HG03045 (cell line): ENCODE measurements around the gene NCF2.
"Not testable (repeated sequence)": the region's sequence is repeated elsewhere in the genome, so short reads cannot be mapped to it uniquely, and the experiment has no call there.

Experiments used
- ATAC-seq: cut with Tn5 transposase; IDR thresholded peaks from one replicate; pipeline ENCODE4 v1.9.1; 2021; ENCODE audit warnings: mild to moderate bottlenecking, moderate library complexity; ENCODE audit not compliant: unreplicated experiment

Gene NCF2

GRCh38 chr1:183612975-183613374, 22.7 kb upstream of the NCF2 start:
- ATAC-seq = not testable (repeated sequence)

DNA sequence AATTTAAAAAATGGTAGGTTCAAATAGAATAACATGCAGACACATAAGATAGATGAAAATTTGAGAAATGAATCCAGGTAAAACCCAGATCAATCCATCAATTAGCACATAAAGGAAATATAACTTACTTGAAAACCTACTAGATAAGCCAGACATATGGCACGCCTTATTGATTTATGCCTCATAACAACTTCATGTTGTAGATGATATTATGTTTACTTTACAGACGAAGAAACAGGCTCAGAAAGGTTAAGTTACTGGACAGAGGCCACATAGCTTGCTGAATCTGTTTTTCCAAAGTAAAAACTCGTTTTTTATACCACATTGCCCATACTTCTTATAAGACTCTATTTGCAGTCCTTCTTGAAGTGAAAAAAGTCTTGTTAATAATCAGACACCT, 22.1 kb upstream of the NCF2 start:
- no peak for ATAC-seq

DNA sequence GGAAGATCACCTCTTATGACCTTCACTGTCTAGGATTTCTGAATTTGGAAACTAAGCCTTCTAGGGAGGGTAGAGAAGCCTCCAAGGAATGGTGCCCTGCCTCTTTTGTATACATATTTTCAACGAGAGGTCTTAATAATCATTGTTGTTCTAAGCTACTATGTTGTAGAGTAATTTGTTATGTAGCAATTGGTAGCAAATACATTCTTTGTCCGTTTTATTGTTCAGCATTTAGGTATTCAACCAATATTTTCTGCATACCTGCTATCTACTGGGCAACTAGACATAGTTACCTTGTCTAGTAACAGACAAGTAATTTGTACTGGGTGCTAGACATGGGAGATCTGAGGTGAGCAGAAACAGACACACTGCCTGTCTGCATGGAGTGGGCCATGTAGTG, 20.8 kb upstream of the NCF2 start:
- no peak for ATAC-seq

DNA sequence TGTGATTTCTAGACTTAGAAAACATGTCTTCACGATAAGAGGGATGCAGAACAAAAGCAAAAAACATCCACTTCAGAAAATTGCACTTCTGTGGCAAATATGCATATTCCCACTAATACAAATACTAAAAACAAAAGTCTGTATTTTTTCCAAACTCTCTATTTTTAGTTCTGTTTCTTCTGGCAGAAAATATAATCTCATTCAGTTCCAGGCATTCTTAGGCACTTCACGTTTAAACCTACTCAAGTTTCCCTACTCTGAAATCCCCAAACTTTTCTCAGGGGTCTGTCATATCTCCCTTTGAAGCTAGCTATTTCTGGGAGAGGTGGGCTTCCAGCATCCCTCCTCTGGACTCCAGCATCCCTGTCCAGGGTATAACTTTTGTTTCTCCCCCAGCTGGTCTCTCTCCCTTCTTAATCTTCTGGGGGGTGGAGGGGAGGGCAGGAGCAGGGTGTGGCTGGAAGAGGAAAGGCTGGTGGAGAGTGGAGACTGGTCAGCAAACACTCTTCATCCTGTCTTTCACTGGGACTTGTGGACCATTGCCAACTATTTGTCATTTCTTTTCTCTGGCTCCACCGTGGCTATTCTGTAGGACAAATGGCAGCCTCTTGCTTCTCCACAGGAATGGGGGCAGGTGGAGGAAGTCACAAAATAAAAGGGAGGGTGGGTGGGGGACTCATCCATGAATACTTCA, 19.6 kb upstream of the NCF2 start:
- ATAC-seq = no peak

- ATAC-seq = peak; percentile 45
These were observed 19.1 kb upstream of the NCF2 start for GRCh38 chr1:183609313-183609712.

DNA sequence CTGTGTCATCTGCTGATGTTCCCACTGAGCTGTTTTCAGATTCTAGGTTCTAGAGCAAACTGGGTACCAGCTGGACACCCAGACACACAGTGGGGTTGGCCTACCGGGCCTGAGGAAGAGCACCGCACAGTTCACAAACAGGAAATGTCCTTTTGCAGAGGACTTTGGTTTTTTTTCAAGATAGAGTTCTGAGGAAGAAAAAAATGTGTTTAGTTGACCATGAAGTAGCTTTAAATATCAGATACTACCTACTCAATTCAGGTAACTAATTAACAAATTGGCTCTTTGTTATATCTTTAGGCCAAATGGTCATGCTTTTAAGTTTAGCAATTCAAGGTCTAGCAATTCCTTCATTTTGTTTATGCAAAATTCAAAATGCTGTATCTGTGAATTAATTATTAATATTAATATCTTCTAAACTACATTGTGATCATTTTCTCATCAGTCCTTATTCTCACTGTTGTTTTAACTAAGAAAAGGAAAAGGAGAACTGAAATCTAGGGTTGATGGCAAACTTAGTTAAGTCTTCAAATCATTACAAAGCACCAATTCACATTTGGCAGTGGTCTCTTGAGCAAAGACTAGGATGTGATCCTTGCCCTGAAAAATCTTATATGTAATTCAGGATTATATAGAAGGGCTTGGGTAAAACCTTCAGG, 17.2 kb upstream of the NCF2 start:
- ATAC-seq = no peak

- ATAC-seq = no peak
These were observed 15.6 kb upstream of the NCF2 start for GRCh38 chr1:183605904-183606303.

- ATAC-seq = no peak
These were observed 14.6 kb upstream of the NCF2 start for GRCh38 chr1:183604815-183605214.

DNA sequence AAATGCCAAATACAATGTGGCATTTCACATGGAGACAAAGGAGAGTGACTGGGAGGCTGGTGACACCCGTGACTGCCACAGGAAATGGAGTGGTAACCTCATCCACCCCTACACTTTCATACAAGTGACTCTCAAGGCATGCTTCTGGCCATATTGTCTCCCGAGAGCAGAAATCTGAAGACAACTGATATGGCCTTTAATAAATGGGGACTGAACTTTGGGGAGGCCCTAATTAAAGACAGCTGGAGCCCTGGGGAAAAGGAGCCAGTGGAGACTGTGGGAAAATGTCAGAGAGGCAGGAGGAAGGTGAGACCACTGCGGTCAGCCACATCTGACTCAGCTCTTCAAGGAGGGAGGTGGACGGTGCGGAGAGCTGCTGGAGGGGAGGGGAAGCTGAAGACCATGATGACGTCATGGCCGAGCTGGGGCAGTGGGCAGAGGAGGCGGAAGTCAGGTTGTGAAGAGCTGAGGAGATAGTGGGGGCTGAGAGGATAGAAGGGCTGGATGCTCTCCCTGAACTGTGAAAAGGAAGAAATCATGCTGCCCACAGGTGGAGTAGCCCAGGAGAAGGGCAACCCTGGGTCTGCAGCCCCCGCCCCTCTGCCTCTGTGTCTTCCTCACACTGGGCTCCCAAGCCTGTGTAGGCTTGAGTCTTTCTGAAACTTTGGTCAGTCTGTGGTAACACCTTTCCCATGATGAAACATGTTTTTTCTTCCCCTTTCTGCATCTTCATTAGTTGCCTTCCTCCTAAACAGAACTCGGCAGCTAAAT, 14.0 kb upstream of the NCF2 start:
- no peak for ATAC-seq

DNA sequence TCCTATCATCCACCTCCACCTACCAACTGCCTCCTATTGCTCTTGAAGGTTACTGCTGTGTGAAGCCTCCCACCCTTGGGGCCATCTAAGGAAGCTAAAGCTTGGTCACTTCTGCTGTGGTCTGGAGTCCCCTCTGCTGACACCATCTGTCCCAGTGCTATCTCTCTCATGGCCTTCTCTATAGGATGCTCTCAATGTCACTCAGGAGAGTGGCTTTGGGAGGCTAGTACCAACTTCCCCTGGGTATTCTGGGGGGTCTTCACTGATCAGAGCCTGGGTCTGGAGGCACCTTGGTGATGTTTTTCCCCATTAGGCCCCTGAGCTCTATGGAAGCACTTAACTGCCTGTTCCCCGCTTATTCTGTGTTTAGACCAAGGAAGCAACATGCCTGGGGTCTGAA, 12.3 kb upstream of the NCF2 start:
- no peak for ATAC-seq

DNA sequence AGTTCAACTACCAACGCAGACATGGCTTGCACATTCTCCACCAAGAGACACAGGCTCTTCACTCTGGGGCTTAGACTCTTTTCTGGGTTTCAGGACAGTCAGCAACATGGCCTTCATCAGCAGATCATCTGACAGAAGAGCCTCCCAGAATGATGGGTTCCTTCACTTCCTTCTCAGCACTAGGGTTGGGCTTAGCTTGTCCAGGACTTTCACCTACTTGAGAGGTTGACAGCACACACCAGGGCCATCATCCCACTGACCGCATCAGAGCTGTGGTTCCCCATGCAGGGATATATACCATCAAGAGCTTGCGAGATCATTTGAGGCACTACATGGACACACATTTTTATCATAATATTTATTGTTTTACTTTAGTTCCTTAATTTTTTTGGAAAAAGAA, 10.4 kb upstream of the NCF2 start:
- ATAC-seq = no peak

GRCh38 chr1:183600136-183600535, 9.9 kb upstream of the NCF2 start:
- ATAC-seq = no peak

DNA sequence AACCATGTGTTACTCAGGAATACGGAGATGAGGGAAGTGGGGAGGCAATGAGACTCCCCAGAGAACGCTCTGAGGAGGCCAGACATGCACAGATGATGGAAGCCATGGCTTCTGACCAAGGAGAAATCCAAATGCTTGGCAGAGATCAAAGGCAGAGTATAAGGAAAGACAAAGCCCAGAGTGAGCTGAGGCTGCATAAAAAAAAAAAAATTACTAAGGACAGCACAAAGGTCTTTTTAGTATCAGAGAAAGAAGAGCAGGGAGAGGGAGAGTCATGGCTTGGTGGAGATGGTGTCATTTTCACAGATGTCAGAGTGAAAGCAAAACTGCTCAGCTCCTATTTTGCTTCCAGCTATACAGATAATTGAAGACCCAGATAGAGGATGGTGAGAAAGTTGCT, 8.1 kb upstream of the NCF2 start:
- ATAC-seq = peak; percentile 68

- no peak for ATAC-seq
These were observed 7.5 kb upstream of the NCF2 start for GRCh38 chr1:183597656-183598347.

GRCh38 chr1:183596500-183596899, 6.2 kb upstream of the NCF2 start:
- no peak for ATAC-seq

GRCh38 chr1:183595537-183595936, 5.3 kb upstream of the NCF2 start:
- ATAC-seq = no peak

GRCh38 chr1:183593356-183593755, 3.1 kb upstream of the NCF2 start:
- ATAC-seq = peak; percentile 35

- ATAC-seq = no peak
These were observed 2.5 kb upstream of the NCF2 start for GRCh38 chr1:183592733-183593132.

- peak; percentile 11 for ATAC-seq
These were observed 400 bp downstream of the NCF2 start for GRCh38 chr1:183589874-183590243.

DNA sequence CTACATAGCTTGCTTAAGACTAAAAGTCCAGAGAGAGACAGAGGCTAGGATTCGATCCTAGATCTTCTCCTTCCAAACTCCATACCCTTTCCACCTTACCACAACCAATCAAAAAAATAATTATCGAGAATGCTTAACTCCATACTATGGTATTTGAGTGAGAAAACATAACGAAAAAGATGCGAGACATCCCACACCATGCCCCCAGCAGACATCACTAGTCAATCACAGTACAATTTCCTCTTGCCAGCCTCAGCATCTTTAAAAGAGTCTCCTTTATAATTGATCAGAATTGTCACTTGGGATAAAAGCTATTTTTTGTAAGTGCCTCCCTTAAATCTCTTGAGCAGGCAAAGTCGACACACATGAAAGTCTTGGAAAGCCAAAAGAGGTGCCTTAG, 875 bp downstream of the NCF2 start:
- no peak for ATAC-seq

DNA sequence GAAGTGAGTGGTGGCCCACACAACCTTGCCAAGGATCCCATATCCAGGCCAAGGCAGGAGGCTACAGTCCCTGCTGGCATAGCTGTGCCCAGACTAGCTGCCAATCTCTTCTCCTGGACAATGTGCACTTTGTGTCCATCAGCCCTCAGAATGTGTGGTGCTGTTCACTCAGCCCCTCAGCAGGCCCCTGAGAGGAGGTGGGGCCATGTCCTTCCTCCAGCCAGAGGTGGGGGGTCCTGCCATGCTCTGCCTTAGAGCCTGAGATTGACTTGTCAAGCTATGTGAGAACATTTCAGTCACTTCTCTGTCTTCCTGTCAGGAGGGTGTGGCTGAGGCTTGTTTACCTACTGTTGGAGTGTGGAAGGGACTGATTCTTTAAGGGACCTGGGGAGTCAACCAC, 1.4 kb downstream of the NCF2 start:
- ATAC-seq = no peak

- ATAC-seq = no peak
These were observed 3.3 kb downstream of the NCF2 start for GRCh38 chr1:183586926-183587325.
